HG02870 (cell line): Measurements from ENCODE around the gene AKIRIN2.

Experiments
- ATAC-seq: cut with Tn5 transposase; IDR thresholded peaks from one replicate; pipeline ENCODE4 v1.9.1; 2021; ENCODE audit warnings: mild to moderate bottlenecking, moderate library complexity; ENCODE audit not compliant: unreplicated experiment

AKIRIN2 gene

DNA sequence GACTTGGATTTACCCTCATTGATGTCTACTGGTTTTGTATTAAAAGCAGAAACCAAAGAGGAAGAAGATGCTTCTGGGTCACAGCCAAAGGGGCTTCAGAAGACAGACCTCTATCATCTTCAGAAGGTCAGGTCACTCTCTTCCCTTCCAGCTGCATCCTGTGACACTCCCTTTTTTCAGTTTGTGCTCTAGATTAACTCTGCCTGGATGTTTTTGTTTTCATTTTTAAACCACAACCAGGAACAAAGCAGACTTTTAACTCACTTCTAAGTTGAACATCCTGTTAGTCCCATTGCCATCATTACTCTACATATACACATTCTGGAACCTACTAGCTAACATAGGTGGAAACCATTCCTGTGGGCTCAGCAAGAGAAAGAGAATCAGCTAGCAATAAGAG is 45.2 kb downstream of the AKIRIN2 start:
- peak; percentile 51 for ATAC-seq

DNA sequence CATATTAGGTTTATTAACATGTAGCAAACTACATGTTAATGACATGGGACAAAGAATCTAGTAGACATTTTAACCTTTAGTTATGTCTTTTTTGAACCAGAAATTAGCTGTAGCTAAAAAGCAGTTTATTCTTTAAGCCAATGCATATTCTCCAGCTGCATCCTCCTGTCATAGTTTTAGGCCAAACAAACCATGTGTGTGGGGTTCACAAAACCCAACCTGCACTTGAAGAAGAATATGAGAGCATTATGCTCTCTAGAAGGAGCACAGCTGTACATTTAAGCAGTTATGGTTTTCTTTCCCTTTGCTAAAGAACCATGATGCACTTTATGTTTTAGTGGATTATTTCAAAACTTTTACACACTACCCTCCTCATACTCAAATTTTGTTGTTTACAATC is 46.2 kb downstream of the AKIRIN2 start:
- no peak for ATAC-seq

DNA sequence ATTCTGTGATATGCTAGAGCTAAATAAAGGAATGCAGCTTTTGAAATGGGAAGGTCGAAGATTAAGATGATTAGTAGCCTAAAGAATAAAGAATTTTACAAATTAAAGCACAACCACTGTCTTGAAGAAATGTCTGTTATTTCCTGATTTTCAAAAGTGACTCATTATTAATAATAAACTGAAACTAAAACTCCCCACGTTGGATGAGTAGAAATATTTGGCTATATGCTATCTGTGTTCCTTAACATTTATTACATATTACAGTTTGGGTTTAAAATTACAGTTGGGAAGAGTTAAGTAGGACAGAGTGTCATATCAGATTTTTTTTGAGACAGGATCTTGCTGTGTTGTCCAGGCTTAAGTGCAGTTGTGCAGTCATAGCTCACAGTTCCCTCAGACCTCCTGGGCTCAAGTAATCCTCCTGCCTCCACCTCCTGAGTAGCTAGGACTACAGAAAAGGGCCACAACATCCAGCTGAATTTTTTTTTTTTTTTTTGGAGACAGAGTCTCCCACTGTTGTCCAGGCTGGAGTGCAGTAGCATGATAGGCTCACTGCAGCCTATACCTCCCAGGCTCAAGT is 47.1 kb downstream of the AKIRIN2 start:
- ATAC-seq = no peak

DNA sequence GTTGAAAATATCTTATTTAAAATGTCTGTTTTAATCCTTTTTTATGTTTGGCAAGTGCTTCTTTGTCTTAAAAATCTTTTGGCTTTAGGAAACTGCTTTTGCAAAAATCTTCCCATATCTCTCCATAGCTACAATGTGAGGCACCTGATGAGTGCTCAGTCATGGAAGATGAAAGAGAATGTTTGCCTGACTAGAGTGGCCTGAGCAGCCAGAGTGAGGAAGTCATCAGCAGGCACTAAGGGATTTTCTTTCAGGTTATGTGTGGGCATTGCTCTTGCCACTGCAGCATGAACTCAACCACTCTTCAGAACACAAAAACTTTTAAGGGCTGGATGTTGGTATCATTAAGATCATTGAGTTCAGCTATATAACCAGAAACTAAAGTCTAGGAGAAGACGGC is 47.9 kb downstream of the AKIRIN2 start:
- no peak for ATAC-seq

DNA sequence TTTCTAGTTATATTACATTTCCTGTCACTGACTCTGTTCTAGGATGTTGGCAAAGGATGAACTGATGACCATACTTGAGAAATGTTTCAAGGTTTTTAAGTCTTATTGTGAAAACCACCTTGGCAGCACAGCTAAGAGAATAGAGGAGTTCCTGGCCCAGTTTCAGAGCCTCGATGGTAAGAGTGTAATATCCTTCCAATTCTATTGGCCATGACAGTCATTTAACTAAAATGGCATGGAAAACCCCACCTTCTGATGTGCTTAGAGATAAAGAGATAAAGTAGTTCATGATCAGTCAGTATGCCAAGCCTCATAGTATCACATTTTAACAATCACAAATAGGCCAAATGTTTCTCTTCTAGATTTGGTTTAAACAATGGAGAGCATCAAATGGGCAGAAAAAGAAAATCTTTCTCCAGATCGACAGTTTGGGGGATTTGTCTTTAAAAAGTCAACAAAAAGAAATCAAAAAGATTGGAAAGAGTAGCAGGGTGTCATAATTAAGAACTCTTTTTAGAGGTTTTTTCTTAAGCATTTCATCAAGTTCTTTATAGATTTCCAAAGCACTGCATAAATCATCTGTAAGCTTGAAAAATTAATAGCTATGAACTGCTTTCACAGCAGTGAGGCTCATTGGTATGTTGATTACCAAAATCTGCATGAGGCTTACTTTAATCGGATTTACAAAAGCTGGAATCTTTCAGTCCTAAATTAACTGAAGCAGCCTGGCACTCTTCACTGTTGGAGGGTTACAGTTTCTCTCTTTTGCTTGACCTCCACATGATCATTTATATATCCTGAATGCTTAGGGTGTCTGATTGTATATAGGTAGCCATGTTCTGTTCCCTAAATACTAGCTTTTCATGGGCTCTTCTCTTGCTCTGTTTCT is 48.7 kb downstream of the AKIRIN2 start:
- no peak for ATAC-seq

DNA sequence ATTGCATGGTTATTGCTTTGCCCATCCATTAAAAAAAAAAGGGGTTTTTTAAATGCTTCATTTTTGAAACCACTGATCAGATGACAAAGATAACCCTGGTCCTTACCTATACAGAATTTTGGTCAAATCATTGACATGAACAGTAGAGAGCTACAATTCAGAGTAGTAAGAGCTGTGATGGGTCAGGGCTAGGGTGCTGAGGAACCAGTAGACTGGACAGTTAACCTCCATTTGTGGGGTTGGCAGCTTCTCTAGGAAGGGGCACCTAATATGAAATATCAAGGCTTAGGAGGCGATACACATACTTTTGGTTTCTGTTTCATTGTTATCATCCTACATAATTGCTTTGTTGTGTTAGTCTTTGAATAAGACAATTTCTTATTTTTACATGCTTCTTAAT is 57.0 kb downstream of the AKIRIN2 start:
- no peak for ATAC-seq

DNA sequence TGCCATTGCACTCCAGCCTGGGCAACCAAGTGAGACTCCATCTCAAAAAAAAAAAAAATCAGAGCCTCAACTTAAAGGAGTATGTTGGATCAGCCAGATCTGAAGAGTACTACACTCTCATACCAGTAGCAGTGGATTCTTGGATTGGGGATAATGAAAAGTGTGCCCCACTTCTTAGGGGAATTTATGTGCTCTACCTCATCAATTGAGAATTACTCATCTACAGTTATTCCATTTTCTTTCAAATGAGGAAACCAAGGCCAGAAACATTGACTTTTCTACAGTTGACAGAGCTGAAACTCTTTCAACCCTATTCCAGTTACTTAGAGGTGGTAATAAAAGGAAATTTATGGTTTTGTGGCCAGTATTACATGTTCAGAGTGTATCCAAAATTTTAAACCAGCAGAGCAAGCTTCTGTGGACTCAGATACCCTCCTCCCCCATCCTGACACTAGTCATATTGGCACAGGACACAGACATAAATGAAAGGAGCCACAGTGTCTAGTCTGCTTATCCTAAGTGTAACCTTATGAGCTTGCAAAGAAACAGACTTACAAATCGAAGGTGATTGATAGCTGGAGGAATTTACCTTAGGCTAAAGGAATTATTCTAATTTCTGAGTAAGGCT is 60.9 kb downstream of the AKIRIN2 start:
- ATAC-seq = no peak

DNA sequence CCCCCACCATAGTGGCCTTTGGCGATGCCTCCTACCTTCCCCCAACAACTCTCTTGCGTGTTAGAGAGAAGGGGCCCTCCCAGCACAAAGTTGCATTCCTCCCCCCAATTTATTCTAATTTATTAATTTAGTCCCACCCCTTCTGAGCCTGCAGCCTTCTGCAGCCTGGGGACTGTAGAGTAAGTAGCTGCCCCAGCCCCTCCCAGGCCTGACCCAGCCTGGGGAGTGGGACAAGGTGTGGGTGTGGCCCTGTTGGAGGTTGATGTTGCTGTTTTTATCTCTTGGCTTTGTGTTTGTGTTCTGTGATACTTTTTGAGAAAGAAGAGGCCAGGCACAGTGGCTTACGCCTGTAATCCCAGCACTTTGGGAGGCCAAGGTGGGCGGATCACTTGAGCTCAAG is 62.7 kb downstream of the AKIRIN2 start:
- no peak for ATAC-seq

DNA sequence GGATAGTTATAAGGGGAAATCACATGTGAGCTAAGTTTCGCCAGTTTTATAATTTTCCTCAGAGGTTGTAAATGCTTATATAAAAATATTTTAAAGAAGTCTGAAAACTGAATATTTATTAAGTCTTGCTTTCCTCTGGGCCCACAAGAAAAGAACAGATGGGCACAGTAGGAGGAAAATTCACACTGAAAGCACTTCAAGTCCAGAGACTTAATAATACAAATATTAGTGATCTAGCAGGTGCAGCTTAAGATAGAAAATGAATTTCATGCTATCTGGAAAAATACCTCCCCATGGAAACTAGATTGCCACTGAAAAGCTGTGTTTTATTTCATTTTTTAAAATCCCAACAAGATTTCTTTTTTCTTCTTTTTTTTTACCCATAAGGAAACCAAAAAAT is 64.9 kb downstream of the AKIRIN2 start:
- ATAC-seq = no peak

DNA sequence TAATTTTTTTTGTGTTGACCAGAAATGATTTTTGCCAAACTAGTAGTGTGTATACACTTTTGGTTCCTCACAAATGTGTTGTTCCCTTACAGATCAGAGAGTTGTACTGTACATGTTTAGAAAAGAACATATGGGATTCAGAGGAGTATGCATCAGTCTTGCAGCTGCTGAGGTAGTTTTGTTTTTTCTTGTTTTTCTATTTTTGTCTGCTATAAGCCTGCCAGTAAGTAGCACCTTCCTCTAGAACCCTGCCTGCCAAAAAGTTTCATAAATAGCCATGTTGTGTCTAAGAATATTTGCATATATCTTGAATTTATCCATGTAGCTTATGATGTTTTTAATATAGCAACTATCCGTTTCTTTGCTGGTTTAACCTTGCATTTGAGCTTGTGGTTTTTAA is 65.7 kb downstream of the AKIRIN2 start:
- no peak for ATAC-seq

DNA sequence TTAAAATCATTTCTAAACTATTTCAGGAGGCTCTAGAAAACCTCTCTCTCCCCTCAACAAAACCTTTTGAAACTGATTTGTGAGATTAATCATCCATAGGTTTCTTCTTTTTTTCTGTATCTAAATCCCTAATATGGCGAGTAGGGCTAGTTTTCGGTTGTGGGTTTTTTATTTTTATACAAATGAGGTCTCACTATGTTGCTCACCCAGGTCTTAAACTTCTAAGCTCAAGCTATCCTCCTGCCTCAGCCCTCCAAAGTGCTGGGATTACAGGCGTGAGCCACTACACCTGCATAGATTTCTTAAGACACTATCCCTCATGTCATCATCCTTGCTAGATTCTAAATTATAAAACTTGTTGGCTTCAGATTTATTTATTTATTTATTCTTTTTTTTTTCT is 68.2 kb downstream of the AKIRIN2 start:
- no peak for ATAC-seq

DNA sequence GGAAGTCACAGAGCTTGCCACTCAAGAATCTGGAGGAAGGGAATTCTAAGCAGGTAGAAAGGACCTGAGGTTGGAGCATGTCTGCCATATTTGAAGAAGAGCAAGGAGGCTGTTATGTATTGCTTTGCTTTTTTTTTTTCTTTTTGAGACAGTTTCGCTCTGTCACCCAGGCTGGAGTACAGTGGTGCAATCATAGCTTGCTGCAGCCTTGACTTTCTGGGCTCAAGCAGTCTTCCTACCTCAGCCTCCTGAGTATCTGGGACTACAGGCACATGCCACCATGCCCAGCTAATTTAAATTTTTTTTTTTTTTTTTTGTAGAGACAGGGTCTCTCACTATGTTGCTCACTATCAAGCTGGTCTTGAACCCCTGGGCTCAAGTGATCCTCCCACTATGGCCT is 71.3 kb downstream of the AKIRIN2 start:
- ATAC-seq = no peak

DNA sequence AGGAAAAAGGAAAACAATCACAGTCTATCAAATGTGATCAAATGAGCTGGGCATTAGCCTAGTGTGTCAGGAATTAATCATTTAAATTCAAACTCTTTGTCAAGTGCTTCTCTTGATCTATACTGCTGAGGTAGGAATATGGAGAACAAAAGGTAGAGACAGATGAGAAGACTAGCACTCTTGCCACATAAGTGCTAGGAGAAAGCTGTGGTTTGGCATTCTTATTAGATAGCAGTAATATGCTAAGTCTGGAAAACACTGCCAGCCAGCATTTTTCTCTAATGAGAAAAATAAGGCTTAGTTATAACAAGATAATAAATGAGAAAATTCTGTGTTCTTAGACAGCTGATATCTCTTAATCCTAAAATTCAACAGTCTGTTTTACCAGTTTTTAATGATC is 73.2 kb downstream of the AKIRIN2 start:
- ATAC-seq = no peak

DNA sequence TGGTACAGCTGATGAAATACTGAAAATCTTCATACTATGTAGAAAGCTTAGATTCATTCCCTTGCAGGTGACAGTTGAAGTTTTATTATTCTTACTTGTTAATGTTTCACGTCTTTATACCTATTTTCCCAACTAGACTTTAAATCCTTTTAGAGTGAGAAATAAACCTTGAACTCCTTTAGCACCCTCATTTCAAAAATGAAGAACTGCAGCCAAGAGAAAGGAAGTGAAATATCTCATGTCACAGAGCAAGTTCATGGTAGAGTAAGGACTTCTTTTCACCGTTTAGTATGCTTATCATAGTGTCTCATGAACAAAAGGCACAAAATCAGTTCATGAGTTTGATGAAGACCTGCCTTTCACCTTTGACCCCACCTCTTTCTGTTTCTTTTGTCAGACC is 73.6 kb downstream of the AKIRIN2 start:
- no peak for ATAC-seq
